ENCODE data around the gene WBP1.

The WBP1 gene

DNA sequence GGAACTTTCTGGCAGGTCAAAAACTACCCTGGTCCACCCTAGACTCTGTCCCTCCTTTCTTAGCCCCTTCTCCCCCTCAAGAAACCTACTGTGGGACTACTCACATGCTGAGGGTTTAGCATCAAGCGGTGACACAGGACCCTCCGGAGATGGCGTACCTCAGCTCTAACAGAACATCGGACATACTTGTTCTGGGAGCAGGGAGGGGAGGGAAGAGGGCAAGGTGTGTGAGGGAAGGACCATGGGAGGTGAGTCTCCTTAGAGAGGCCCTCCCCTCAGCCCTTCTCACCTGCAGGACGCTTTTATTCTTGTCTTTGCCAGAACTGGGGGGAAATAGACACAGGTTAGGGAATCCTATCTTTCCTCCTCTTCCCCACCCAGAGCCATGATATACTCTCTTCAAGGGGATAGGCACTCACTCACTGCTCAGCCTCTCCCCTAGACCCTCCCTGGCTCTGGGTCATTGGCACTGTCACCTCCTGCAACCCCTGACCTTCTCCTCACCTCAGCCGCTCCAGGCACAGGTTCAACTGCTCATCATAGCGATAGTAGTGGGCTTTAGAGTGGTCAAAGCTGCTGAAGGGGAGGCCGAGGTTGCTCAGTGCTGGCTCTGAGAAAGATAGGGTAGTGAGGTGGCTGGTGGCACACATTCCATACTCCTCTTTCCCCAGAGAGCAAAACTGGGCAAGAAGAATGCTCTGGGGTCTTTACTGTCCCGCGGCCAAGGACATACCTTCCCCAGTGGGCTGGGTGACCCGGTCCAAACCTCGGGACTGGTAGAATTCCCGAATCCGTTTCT lies 47.4 kb downstream of the WBP1 start:
- DNase-seq = no peak

DNA sequence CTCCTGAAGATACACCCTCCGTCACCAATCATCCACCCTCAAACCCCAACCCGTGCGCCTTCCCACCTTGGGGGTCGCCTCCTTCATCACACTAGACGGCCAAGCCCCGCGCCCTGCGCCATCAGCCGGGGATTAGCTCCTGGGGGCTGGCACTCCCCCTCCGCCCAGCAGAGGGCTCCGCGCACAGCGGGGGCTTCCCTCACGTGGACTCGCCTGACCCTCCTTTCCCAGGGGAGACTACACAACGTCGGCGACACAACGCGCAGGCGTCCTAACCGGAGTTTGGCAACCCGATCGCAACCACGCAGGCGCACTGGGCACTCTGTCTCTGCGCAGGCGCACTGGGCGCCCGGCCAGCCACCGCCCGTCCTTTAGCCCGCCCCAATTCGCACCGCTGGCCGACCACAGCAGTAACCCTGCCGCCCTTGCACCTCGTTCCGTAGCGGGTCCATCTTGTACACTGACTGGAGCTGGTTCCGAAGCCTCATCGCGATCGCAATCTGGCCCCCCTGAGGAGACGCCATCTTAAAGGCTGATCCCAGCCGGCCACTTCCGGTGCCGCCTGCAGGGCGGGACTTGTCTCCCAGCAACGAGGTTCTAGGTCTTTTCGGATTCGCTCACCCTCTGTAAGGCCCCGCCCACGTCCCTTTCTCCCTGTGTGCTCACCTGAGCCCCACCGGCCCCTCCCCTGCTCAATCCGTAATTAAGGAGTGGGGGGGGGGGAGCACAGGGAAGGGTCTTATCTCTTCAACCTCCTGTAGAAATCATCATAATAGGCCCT lies 49.1 kb downstream of the WBP1 start, which contains the start of gene PCGF1:
Gene PCGF1, minus strand, starts transcription at position 551 of the 781 bp plus-strand sequence. Its CDS starts 27 bp downstream, at position 524.
- DNase-seq = peak; percentile 99

DNA sequence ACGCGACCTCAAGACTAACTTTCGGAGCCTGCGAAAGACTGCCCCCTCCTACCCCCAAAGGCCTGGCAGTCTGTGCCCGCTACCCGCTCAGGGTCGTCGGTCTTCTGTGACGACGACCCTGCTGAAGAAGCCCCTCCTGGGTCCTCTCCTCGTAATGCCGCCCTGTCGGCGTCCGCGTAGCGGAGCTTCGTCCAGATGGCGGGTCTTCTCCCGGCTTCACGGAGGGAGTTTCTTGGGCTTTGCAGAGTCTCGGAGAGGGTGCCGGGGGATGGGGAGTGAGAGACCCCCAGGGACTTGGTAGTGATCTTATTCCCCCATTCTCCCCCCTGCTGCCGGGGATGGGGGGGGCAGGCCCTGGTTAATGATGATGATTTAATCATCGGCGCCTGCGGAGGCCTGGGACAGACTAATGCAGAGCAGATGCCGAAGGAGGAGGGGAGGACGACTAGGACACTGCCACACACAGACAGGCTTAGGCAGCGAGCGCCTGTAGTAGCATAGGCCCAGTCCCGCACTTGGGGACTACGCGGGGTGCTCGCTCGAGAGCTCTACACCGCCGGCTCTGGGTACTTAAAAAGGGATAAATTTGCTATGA lies 49.8 kb downstream of the WBP1 start:
- DNase-seq = no peak

DNA sequence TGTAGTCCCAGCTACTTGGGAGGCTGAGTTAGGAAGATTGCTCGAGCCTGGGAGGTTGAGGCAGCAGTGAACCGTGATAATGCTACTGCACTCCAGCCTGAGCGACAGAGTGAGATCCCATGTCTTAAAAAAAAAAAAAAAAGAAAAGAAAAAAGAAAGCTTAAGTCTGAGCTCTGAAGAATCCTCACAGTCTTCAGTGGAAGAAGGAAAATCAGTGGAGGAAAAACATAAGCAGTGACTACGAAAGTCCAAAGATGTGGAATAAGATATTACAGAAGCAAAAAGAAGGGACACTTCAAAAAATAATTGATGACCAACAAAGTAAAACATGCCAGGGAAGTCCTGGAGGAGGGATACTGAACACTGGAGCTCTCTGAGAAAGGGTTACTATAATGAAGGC lies 52.0 kb downstream of the WBP1 start:
- no peak for DNase-seq

Measured in activated gamma-delta T cell treated with Interleukin-2 at 50 U/mL for 16 hours (primary cell).